ENCODE results near the gene NUP188.

DNA sequence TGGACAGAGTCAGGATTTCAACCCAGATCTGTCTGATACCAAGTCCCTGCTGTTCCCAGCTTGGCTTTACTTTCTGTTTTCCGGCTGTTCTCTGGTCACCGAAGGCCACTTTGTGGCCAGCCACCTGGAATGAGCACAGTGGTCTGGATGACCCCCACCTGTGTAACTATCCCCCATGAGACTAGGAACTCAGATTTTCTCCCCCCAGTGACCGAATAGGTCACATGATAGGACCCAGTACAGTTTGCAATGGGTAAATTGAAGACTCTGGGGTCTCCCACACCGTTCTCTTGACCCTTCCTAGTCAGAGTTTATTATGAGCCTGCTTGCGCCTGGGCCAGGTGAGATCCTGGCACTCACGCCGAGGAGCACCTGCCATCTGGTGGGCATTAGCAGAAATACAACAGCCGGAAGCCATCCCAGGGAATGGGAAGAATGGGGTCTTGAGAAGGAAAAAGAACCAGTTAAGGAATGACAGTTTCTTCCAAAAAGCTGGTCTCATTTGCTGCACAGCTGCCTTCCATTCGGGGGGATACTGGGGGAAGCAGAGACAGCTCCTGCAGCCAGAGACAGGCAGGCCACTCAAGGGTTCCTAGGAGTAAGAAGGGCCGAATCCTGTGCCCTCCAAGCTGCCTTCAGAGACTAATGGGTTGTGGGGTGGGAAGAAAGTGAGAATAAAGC lies 19.6 kb upstream of the NUP188 start:
- peak; percentile 83 to 93 (median 88) for TF ChIP-seq CTCF (IDR thresholded peaks at IDR 0.05)
- no peak for TF ChIP-seq POLR2AphosphoS5 (IDR thresholded peaks at IDR 0.05)
- TF ChIP-seq EP300 (IDR thresholded peaks at IDR 0.05; ENCODE audit: low read depth): no peak

Data from transverse colon (tissue), 4 donors.